OCI-LY7 (cell line): ENCODE measurements around the gene NEK2. TPM values are rescaled to one million over a fixed set of nuclear protein-coding genes. Genes with fewer than 3 reads are reported as not detected.
"Not testable (repeated sequence)": the region's sequence is repeated elsewhere in the genome, so short reads cannot be mapped to it uniquely, and the experiment has no call there.

Experiments used
- BruUV-seq: library from RNA; stranded (reverse); fragments of 400-500 nt; replicated peaks from 2 replicates; lab custom pipeline; 2021; lab: Mats Ljungman, UMichigan
- CTCF ChIA-PET: fragments of 300-600 bp; sonication (Branson Sonifier 250); formaldehyde crosslinking; loops from one replicate; lab custom pipeline; 2022; ENCODE audit warnings: antibody characterized with exemption; ENCODE audit not compliant: unreplicated experiment; lab: Charles Lee
- POLR2A ChIA-PET: fragments of 300-600 bp; sonication (Branson Sonifier 250); formaldehyde crosslinking; loops from one replicate; lab custom pipeline; 2022; ENCODE audit warnings: antibody characterized with exemption; lab: Charles Lee
- DNase-seq: peaks from one replicate; pipeline ENCODE4 v3.0.0-alpha.2; 2015; ENCODE audit warnings: low spot score
- H2AFZ ChIP-seq: fragments of 200-600 bp; sonication (generic), shearing (Covaris generic); 2 replicates; pipeline ENCODE4 v1.6.1; 2014; ENCODE audit warnings: mild to moderate bottlenecking, antibody characterized with exemption, low read length, moderate library complexity
- H3K27ac ChIP-seq: fragments of 200-600 bp; sonication (generic); 2 replicates; pipeline ENCODE4 v1.5.1; 2014; ENCODE audit warnings: mixed run types, low read depth, mild to moderate bottlenecking, moderate library complexity, low read length, inconsistent platforms; ENCODE audit not compliant: poor library complexity, severe bottlenecking
- H3K36me3 ChIP-seq: fragments of 200-600 bp; sonication (generic); 2 replicates; pipeline ENCODE4 v1.6.1; 2014; ENCODE audit warnings: mild to moderate bottlenecking, antibody characterized with exemption, low read length, moderate library complexity, mixed read lengths; ENCODE audit not compliant: insufficient read depth
- H3K4me1 ChIP-seq: fragments of 200-600 bp; sonication (generic); 2 replicates; pipeline ENCODE4 v1.5.1; 2014; ENCODE audit warnings: mild to moderate bottlenecking, low read length; ENCODE audit not compliant: insufficient read depth, poor library complexity, severe bottlenecking
- H3K4me2 ChIP-seq: fragments of 200-600 bp; sonication (generic); 2 replicates; pipeline ENCODE4 v1.6.1; 2014; ENCODE audit warnings: mild to moderate bottlenecking, low read length
- H3K4me3 ChIP-seq: fragments of 200-600 bp; sonication (generic); 2 replicates; pipeline ENCODE4 v1.5.1; 2014; ENCODE audit warnings: mild to moderate bottlenecking, low read depth, low read length; ENCODE audit not compliant: poor library complexity, severe bottlenecking
- H3K79me2 ChIP-seq: fragments of 200-600 bp; sonication (generic); 2 replicates; pipeline ENCODE4 v1.6.1; 2016; ENCODE audit warnings: low read depth, mild to moderate bottlenecking, low read length, moderate library complexity, mixed read lengths; ENCODE audit not compliant: insufficient read depth
- H3K9me2 ChIP-seq: fragments of 200-600 bp; sonication (generic); 2 replicates; pipeline ENCODE4 v1.6.1; 2016; ENCODE audit warnings: mild to moderate bottlenecking, low read length, mixed read lengths; ENCODE audit not compliant: insufficient read depth
- H3K9me3 ChIP-seq: fragments of 200-600 bp; sonication (generic); 2 replicates; pipeline ENCODE4 v1.6.1; 2014; ENCODE audit warnings: mild to moderate bottlenecking, mixed run types, low read length, mixed read lengths
- H4K20me1 ChIP-seq: fragments of 200-600 bp; sonication (generic); 2 replicates; pipeline ENCODE4 v1.6.1; 2014; ENCODE audit warnings: mild to moderate bottlenecking, antibody characterized with exemption, low read length, moderate library complexity, mixed read lengths; ENCODE audit not compliant: insufficient read depth
- EZH2phosphoT487 ChIP-seq: fragments of 200-600 bp; sonication (generic); IDR thresholded peaks from 2 replicates; pipeline ENCODE4 v1.6.1; 2018; ENCODE audit warnings: low read depth, borderline replicate concordance, mild to moderate bottlenecking, mixed run types, antibody characterized with exemption, low read length, moderate library complexity, mixed read lengths
- intact Hi-C: fragments of 100-400 bp; cut with micrococcal nuclease; formaldehyde crosslinking; loops from one replicate; pipeline ENCODE4 v1.10.0; 2022; ENCODE audit not compliant: unreplicated experiment
- total RNA-seq, 2 experiments: library from RNA; depleted of rRNA in 1 of 2; stranded (reverse); fragments of >200 nt in 1 of 2; shearing (Covaris generic) in 1 of 2; gene quantifications; 2 replicates each; pipeline ENCODE4 v1.2.3, GENCODE V29; 2014 to 2022
- TF ChIP-seq, protein P1 (sequence below): fragments of 200-600 bp; sonication (generic); conservative IDR thresholded peaks from 2 replicates; pipeline ENCODE4 v1.5.1; 2014; ENCODE audit warnings: mild to moderate bottlenecking, antibody characterized with exemption, low read length, moderate library complexity, mixed read lengths

Gene NEK2
- total RNA-seq, 2 experiments from 2014 or later = 55.9 to 69.0 TPM

GRCh38 chr1:211723273-211723672 is 47.9 kb upstream of the NEK2 start:
- no peaks in the 10 kb centered on the region for H3K79me2 ChIP-seq
- intact Hi-C loops = no loop called here
- BruUV-seq = no TSS peak
- POLR2A ChIA-PET = interaction anchor here (0.6 to 1.1 kb wide), 3 partner anchors 9 to 269 kb away, joined by 3 to 6 read pairs (median 3); no protein-coding TSS in a partner anchor
- H3K4me3 ChIP-seq = no peak overlapping the region
- H3K4me1 ChIP-seq = no peaks in the 10 kb centered on the region
- TF ChIP-seq, protein P1, sequence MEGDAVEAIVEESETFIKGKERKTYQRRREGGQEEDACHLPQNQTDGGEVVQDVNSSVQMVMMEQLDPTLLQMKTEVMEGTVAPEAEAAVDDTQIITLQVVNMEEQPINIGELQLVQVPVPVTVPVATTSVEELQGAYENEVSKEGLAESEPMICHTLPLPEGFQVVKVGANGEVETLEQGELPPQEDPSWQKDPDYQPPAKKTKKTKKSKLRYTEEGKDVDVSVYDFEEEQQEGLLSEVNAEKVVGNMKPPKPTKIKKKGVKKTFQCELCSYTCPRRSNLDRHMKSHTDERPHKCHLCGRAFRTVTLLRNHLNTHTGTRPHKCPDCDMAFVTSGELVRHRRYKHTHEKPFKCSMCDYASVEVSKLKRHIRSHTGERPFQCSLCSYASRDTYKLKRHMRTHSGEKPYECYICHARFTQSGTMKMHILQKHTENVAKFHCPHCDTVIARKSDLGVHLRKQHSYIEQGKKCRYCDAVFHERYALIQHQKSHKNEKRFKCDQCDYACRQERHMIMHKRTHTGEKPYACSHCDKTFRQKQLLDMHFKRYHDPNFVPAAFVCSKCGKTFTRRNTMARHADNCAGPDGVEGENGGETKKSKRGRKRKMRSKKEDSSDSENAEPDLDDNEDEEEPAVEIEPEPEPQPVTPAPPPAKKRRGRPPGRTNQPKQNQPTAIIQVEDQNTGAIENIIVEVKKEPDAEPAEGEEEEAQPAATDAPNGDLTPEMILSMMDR = no peak
- TF ChIP-seq EZH2phosphoT487 = no peak
- H3K4me2 ChIP-seq = no peak overlapping the region
- H4K20me1 ChIP-seq = no peaks in the 10 kb centered on the region
- H3K27ac ChIP-seq = no peak overlapping the region
- H3K36me3 ChIP-seq = no peaks in the 10 kb centered on the region
- no peak overlapping the region for H2AFZ ChIP-seq
- no peaks in the 10 kb centered on the region for H3K9me2 ChIP-seq
- CTCF ChIA-PET = no interaction called here
- DNase-seq = no peak
- 0 out of 2 replicates have a peak, but pooled peaks cover 5% of the 10 kb centered on the region for H3K9me3 ChIP-seq

DNA sequence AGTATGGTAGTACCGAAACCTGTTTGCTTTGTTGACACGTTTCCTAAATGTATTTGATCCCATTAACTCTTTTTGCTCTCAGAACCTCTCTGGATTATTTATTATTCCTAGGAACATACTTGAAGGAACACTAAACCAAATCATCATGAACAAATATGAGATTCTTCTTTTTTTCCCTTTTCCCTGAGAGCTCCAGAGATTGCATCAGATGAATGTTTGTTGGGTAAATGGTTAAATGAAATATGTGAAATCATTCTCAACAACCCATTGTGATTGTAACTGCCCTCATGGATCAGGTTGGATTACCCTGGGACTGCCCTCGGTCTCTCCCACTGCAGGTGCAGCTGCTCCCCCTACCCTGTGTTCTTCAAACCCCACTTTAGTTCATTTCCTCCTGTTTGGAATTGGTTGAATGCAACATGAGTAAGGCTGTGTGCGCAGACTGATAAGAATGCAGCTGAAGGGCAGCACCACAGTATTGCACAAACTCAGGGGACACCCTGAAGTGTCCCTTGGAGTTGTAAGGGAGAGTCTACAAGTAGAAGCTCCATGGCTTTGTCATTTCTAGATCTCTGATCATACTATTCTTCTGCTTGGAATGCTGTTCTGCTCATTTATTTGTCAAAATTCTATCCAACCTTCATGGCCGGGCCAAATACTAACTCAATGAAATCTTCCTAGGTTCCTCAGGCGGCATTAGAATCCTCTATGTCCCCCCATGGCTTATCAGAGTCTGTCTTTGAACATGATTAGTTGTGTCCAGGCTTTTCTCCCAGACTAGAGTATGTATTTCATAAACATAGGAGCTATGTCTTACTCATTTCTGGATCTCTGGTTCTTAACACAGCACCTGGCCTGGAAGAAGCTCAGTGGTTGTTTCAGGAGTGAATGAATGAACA is 47.1 kb upstream of the NEK2 start:
- Histone ChIP-seq H3K4me2 (no peak overlapping the region), H4K20me1 (no peaks in the 10 kb centered on the region), H3K27ac (no peak overlapping the region), H3K4me3 (no peak overlapping the region), H3K79me2 (no peaks in the 10 kb centered on the region), H3K9me2 (no peaks in the 10 kb centered on the region), H3K36me3 (no peaks in the 10 kb centered on the region), H2AFZ (no peak overlapping the region), H3K9me3 (0 out of 2 replicates have a peak, but pooled peaks cover 5% of the 10 kb centered on the region), H3K4me1 (no peaks in the 10 kb centered on the region)
- DNase-seq = no peak
- BruUV-seq = no TSS peak
- intact Hi-C loops = no loop called here
- CTCF ChIA-PET = no interaction called here
- TF ChIP-seq EZH2phosphoT487 = no peak
- TF ChIP-seq, protein P1 = no peak
- POLR2A ChIA-PET = interaction anchor here (0.6 to 1.1 kb wide), 2 partner anchors 39 to 270 kb away, joined by 3 read pairs; no protein-coding TSS in a partner anchor

- H3K79me2 ChIP-seq, CTCF ChIA-PET, DNase-seq, H3K4me3 ChIP-seq, H3K9me2 ChIP-seq, H2AFZ ChIP-seq, H3K4me1 ChIP-seq, H3K27ac ChIP-seq, BruUV-seq, H4K20me1 ChIP-seq, intact Hi-C loops, H3K36me3 ChIP-seq, POLR2A ChIA-PET, H3K9me3 ChIP-seq, H3K4me2 ChIP-seq: not testable (repeated sequence)
Observed at GRCh38 chr1:211716555-211716954, 41.1 kb upstream of the NEK2 start.
